Liver (tissue), 9 donors: ENCODE results near the gene CYSLTR2. TPM values are rescaled to one million over a fixed set of nuclear protein-coding genes. Genes with fewer than 3 reads are reported as not detected.

ENCODE experiments used
- DNase-seq: peaks from one replicate; pipeline ENCODE4 v3.0.0-alpha.2; 2017; ENCODE audit warnings: low spot score
- H3K27ac ChIP-seq, 2 donors: one replicate each; pipeline ENCODE4 v1.7.0; 2013; ENCODE audit warnings: inconsistent platforms in 2 of 2, low read length in 2 of 2, control low read depth in 1 of 2, low read depth in 1 of 2, mild to moderate bottlenecking in 1 of 2
- H3K27me3 ChIP-seq, 4 donors: one replicate each; pipeline versions ENCODE4 v1.6.1 to v1.7.0; 2013; ENCODE audit warnings: low read length in 3 of 4, inconsistent platforms in 1 of 4, mild to moderate bottlenecking in 1 of 4, moderate library complexity in 1 of 4; ENCODE audit not compliant: control insufficient read depth in 4 of 4, insufficient read depth in 4 of 4
- H3K36me3 ChIP-seq, 4 donors: one replicate each; pipeline versions ENCODE4 v1.6.1 to v1.7.0; 2013; ENCODE audit warnings: low read length in 3 of 4, mild to moderate bottlenecking in 3 of 4, low read depth in 1 of 4, moderate library complexity in 1 of 4; ENCODE audit not compliant: control insufficient read depth in 4 of 4, insufficient read depth in 3 of 4
- H3K4me1 ChIP-seq, 4 donors: one replicate each; pipeline versions ENCODE4 v1.6.1 to v1.7.0; 2013; ENCODE audit warnings: low read length in 3 of 4, mild to moderate bottlenecking in 3 of 4, moderate library complexity in 1 of 4; ENCODE audit not compliant: control insufficient read depth in 4 of 4, insufficient read depth in 4 of 4
- H3K4me3 ChIP-seq, 3 donors: one replicate each; pipeline versions ENCODE4 v1.6.1 to v1.7.0; 2013; ENCODE audit warnings: low read length in 3 of 3, control low read depth in 1 of 3, low read depth in 1 of 3, mild to moderate bottlenecking in 1 of 3
- H3K9ac ChIP-seq, 2 donors: one replicate each; pipeline ENCODE4 v1.7.0; 2013; ENCODE audit warnings: low read length in 2 of 2, mild to moderate bottlenecking in 2 of 2, moderate library complexity in 2 of 2, control low read depth in 1 of 2, low read depth in 1 of 2
- H3K9me3 ChIP-seq, 4 donors: one replicate each; pipeline versions ENCODE4 v1.6.1 to v1.7.0; 2013; ENCODE audit warnings: low read length in 3 of 4; ENCODE audit not compliant: control insufficient read depth in 4 of 4
- FOXA2 ChIP-seq: IDR thresholded peaks from 2 replicates; pipeline ENCODE4 v1.6.1; 2016; ENCODE audit warnings: antibody characterized with exemption
- GABPA ChIP-seq, 2 donors: IDR thresholded peaks in 1 of 2; conservative IDR thresholded peaks in 1 of 2; 2 replicates each; pipeline ENCODE4 v1.6.1; 2016; ENCODE audit warnings: antibody characterized with exemption in 2 of 2, mild to moderate bottlenecking in 1 of 2, moderate library complexity in 1 of 2
- HNF4A ChIP-seq, 2 donors: conservative IDR thresholded peaks; 2 replicates each; pipeline ENCODE4 v1.6.1; 2016; ENCODE audit warnings: antibody characterized with exemption in 2 of 2, mild to moderate bottlenecking in 2 of 2
- HNF4G ChIP-seq: IDR thresholded peaks from 2 replicates; pipeline ENCODE4 v1.6.1; 2016; ENCODE audit warnings: antibody characterized with exemption
- JUND ChIP-seq, 2 donors: IDR thresholded peaks; 2 replicates each; pipeline ENCODE4 v1.6.1; 2016; ENCODE audit warnings: antibody characterized with exemption in 2 of 2
- RAD21 ChIP-seq, 2 donors: IDR thresholded peaks; 2 replicates each; pipeline ENCODE4 v1.6.1; 2016; ENCODE audit warnings: antibody characterized with exemption in 2 of 2, mild to moderate bottlenecking in 2 of 2
- SP1 ChIP-seq: IDR thresholded peaks from 2 replicates; pipeline ENCODE4 v1.6.1; 2018; ENCODE audit warnings: antibody characterized with exemption, mild to moderate bottlenecking
- WGBS: extraction: QIAGEN DNeasy Blood & Tissue Kit; methylation state at CpG from one replicate; pipeline ENCODE4 v1.1.7; 2013; 5-methylcytosine and 5-hydroxymethylcytosine counted together
- polyA plus RNA-seq, 2 donors: library from polyadenylated mRNA; stranded (reverse) in 1 of 2; unstranded in 1 of 2; fragments of 200-250 nt in 1 of 2; fragments of >200 nt in 1 of 2; fragmentation: Nextera tagmentation in 1 of 2; extraction: Ambion mirVana in 1 of 2; gene quantifications; one replicate each; pipeline versions ENCODE4 v1.2.1 to v1.2.3, GENCODE V29; 2013 to 2015
- total RNA-seq, 2 donors: library from RNA; depleted of rRNA; stranded (reverse); fragments of >200 nt; gene quantifications; one replicate each; pipeline ENCODE4 v1.2.3, GENCODE V29; 2014
- TF ChIP-seq, protein P1 (sequence below): fragments of 150-350 bp; IDR thresholded peaks from 2 replicates; pipeline ENCODE4 v1.5.1; 2017; ENCODE audit warnings: improper control_type of control experiment, low read depth, low read length; ENCODE audit not compliant: missing input control
- TF ChIP-seq, protein P2 (sequence below): IDR thresholded peaks from 2 replicates; pipeline ENCODE4 v1.6.1; 2016; ENCODE audit warnings: antibody characterized with exemption
- TF ChIP-seq, protein P3 (sequence below): IDR thresholded peaks from 2 replicates; pipeline ENCODE4 v1.6.1; 2016; ENCODE audit warnings: antibody characterized with exemption
- TF ChIP-seq, protein P4 (sequence below): IDR thresholded peaks from 2 replicates; pipeline ENCODE4 v1.6.1; 2016; ENCODE audit warnings: antibody characterized with exemption
- TF ChIP-seq, protein P5 (sequence below): IDR thresholded peaks from 2 replicates; pipeline ENCODE4 v1.6.1; 2016; ENCODE audit warnings: antibody characterized with exemption, mild to moderate bottlenecking
- donor health status: healthy.
- donor health status: healthy.
- donor health status: healthy.
- donor health status: healthy.
- donor health status: healthy.

Gene CYSLTR2
- total and polyA plus RNA-seq, 4 donors, result 0.07 to 0.37 (median 0.15) TPM

DNA sequence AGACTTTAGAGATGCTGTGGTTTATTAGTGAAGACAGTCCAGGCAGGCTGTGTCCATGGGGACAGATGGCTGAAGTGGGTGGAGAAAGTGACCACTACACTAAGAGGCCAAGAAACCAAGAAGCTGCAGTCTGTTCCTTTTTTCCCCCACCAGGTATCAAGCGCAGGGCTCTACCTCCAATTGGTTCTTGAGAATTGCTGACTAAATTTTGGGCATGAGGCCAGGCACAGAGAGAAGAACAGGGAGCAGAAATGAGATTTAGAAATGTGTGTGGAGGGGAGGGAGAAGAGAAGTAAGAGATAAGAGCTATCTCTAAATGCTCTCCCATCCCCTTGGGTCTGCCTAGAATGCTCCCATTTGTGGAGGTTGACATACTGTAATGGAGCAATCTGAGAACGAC lies 12.3 kb upstream of the CYSLTR2 start:
- Histone ChIP-seq H3K9me3 (peaks cover 0 to 3% (median 0%) of the 10 kb centered on the region in 4 donors), H3K9ac (no peak overlapping the region), H3K27me3 (no peaks in the 10 kb centered on the region), H3K36me3 (no peaks in the 10 kb centered on the region), H3K4me3 (no peak overlapping the region), H3K27ac (no peak overlapping the region), H3K4me1 (no peaks in the 10 kb centered on the region)
- no peak for DNase-seq
- TF ChIP-seq, protein P1, sequence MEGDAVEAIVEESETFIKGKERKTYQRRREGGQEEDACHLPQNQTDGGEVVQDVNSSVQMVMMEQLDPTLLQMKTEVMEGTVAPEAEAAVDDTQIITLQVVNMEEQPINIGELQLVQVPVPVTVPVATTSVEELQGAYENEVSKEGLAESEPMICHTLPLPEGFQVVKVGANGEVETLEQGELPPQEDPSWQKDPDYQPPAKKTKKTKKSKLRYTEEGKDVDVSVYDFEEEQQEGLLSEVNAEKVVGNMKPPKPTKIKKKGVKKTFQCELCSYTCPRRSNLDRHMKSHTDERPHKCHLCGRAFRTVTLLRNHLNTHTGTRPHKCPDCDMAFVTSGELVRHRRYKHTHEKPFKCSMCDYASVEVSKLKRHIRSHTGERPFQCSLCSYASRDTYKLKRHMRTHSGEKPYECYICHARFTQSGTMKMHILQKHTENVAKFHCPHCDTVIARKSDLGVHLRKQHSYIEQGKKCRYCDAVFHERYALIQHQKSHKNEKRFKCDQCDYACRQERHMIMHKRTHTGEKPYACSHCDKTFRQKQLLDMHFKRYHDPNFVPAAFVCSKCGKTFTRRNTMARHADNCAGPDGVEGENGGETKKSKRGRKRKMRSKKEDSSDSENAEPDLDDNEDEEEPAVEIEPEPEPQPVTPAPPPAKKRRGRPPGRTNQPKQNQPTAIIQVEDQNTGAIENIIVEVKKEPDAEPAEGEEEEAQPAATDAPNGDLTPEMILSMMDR, result no peak
- TF ChIP-seq HNF4G (no peak), HNF4A (conservative IDR thresholded peaks at IDR 0.05) (no peak), JUND (IDR thresholded peaks at IDR 0.05) (no peak), GABPA (IDR thresholded peaks at IDR 0.05 in 1 of 2, conservative IDR thresholded peaks at IDR 0.05 in 1 of 2) (no peak), FOXA2 (no peak), SP1 (no peak), RAD21 (IDR thresholded peaks at IDR 0.05) (no peak)
- TF ChIP-seq, protein P2, sequence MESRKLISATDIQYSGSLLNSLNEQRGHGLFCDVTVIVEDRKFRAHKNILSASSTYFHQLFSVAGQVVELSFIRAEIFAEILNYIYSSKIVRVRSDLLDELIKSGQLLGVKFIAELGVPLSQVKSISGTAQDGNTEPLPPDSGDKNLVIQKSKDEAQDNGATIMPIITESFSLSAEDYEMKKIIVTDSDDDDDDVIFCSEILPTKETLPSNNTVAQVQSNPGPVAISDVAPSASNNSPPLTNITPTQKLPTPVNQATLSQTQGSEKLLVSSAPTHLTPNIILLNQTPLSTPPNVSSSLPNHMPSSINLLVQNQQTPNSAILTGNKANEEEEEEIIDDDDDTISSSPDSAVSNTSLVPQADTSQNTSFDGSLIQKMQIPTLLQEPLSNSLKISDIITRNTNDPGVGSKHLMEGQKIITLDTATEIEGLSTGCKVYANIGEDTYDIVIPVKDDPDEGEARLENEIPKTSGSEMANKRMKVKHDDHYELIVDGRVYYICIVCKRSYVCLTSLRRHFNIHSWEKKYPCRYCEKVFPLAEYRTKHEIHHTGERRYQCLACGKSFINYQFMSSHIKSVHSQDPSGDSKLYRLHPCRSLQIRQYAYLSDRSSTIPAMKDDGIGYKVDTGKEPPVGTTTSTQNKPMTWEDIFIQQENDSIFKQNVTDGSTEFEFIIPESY, result no peak
- TF ChIP-seq, protein P3, sequence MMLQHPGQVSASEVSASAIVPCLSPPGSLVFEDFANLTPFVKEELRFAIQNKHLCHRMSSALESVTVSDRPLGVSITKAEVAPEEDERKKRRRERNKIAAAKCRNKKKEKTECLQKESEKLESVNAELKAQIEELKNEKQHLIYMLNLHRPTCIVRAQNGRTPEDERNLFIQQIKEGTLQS, result no peak
- TF ChIP-seq, protein P4, sequence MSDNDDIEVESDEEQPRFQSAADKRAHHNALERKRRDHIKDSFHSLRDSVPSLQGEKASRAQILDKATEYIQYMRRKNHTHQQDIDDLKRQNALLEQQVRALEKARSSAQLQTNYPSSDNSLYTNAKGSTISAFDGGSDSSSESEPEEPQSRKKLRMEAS, result no peak
- TF ChIP-seq, protein P5, sequence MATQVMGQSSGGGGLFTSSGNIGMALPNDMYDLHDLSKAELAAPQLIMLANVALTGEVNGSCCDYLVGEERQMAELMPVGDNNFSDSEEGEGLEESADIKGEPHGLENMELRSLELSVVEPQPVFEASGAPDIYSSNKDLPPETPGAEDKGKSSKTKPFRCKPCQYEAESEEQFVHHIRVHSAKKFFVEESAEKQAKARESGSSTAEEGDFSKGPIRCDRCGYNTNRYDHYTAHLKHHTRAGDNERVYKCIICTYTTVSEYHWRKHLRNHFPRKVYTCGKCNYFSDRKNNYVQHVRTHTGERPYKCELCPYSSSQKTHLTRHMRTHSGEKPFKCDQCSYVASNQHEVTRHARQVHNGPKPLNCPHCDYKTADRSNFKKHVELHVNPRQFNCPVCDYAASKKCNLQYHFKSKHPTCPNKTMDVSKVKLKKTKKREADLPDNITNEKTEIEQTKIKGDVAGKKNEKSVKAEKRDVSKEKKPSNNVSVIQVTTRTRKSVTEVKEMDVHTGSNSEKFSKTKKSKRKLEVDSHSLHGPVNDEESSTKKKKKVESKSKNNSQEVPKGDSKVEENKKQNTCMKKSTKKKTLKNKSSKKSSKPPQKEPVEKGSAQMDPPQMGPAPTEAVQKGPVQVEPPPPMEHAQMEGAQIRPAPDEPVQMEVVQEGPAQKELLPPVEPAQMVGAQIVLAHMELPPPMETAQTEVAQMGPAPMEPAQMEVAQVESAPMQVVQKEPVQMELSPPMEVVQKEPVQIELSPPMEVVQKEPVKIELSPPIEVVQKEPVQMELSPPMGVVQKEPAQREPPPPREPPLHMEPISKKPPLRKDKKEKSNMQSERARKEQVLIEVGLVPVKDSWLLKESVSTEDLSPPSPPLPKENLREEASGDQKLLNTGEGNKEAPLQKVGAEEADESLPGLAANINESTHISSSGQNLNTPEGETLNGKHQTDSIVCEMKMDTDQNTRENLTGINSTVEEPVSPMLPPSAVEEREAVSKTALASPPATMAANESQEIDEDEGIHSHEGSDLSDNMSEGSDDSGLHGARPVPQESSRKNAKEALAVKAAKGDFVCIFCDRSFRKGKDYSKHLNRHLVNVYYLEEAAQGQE, result no peak
- 91% methylated on average over 2 of the region's 2 CpGs for WGBS

DNA sequence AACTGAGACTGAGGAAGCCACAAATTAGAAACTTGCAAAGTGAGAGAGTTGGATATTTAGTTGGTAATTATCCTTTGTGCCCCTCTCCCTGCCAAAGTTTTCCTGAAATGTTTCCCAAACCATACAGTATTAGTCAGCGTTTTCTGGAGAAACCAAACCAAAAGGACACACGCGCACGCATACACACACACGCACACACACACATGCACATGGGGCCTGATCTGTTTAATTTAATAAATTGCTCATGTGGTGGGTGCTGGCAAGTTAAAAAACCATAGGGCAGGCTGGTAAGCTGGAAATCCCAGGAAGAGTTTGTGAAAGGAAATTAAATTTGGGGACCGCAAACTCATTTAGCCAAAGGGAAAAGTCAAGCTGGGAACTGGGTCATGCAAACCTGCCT lies 11.7 kb upstream of the CYSLTR2 start:
- no peaks in the 10 kb centered on the region for H3K27me3 ChIP-seq
- no peak overlapping the region for H3K4me3 ChIP-seq
- H3K36me3 ChIP-seq, result no peaks in the 10 kb centered on the region
- no peak for DNase-seq
- H3K9ac ChIP-seq, result no peak overlapping the region
- TF ChIP-seq, protein P5, result no peak
- TF ChIP-seq, protein P1, result no peak
- no peak for TF ChIP-seq HNF4A (conservative IDR thresholded peaks at IDR 0.05)
- no peak overlapping the region for H3K27ac ChIP-seq
- no peaks in the 10 kb centered on the region for H3K4me1 ChIP-seq
- H3K9me3 ChIP-seq, result peaks cover 0 to 3% (median 0%) of the 10 kb centered on the region in 4 donors
- 97% methylated on average over 6 of the region's 6 CpGs for WGBS
